Sigmoid colon (tissue), 7 donors: Measurements from ENCODE around the gene ITGA2. TPM values are rescaled to one million over a fixed set of nuclear protein-coding genes. Genes with fewer than 3 reads are reported as not detected.

Source experiments
- DNase-seq: peaks from one replicate; pipeline ENCODE4 v3.0.0-alpha.2; 2019
- H3K27ac ChIP-seq, 4 donors: fragments of 200-600 bp; sonication (generic); one replicate each; pipeline ENCODE4 v1.5.1; 2016 to 2019; ENCODE audit warnings: mild to moderate bottlenecking in 1 of 4
- H3K27me3 ChIP-seq, 3 donors: fragments of 200-600 bp; sonication (generic); one replicate each; pipeline ENCODE4 v1.5.1; 2019; ENCODE audit warnings: mild to moderate bottlenecking in 1 of 3
- H3K36me3 ChIP-seq, 4 donors: fragments of 200-600 bp; sonication (generic); one replicate each; pipeline ENCODE4 v1.5.1; 2016 to 2019
- H3K4me1 ChIP-seq, 4 donors: fragments of 200-600 bp; sonication (generic); one replicate each; pipeline ENCODE4 v1.5.1; 2017 to 2019
- H3K4me3 ChIP-seq, 4 donors: fragments of 200-600 bp; sonication (generic); one replicate each; pipeline ENCODE4 v1.5.1; 2017 to 2019; ENCODE audit warnings: mild to moderate bottlenecking in 2 of 4, moderate library complexity in 1 of 4
- H3K9me3 ChIP-seq, 4 donors: fragments of 200-600 bp in 3 of 4; sonication (generic) in 3 of 4; one replicate each; pipeline versions ENCODE4 v1.5.1 to v1.6.1; 2013 to 2019
- CTCF ChIP-seq, 4 experiments: fragments of 450-650 bp in 3 of 4; fragments of 200-600 bp in 1 of 4; IDR thresholded peaks; one replicate each; pipeline ENCODE4 v1.5.1; 2016 to 2019; ENCODE audit warnings: antibody characterized with exemption in 4 of 4, mild to moderate bottlenecking in 3 of 4, moderate library complexity in 2 of 4
- EP300 ChIP-seq, 4 donors: sonication (generic); formaldehyde crosslinking; IDR thresholded peaks; one replicate each; pipeline ENCODE4 v1.6.1; 2017; ENCODE audit warnings: antibody characterized with exemption in 4 of 4
- POLR2A ChIP-seq, 2 donors: fragments of 450-650 bp; IDR thresholded peaks; one replicate each; pipeline ENCODE4 v1.6.1; 2016; ENCODE audit warnings: antibody characterized with exemption in 2 of 2, mild to moderate bottlenecking in 2 of 2, moderate library complexity in 2 of 2
- POLR2AphosphoS5 ChIP-seq, 4 donors: sonication (generic); formaldehyde crosslinking; IDR thresholded peaks; one replicate each; pipeline ENCODE4 v1.6.1; 2017; ENCODE audit warnings: antibody characterized with exemption in 4 of 4
- WGBS, 2 donors: extraction: QIAGEN DNeasy Blood & Tissue Kit; methylation state at CpG; one replicate each; pipeline ENCODE4 v1.1.7; 2013; 5-methylcytosine and 5-hydroxymethylcytosine counted together
- intact Hi-C: fragments of 100-400 bp; cut with DNase I; formaldehyde crosslinking; loops from one replicate; pipeline ENCODE4 v1.15.1; 2023
- polyA plus RNA-seq, 3 donors: library from polyadenylated mRNA; stranded (reverse); fragments of 200-250 nt; gene quantifications; one replicate each; pipeline ENCODE4 v1.2.3, GENCODE V29; 2013
- total RNA-seq, 4 donors: library from RNA; depleted of rRNA; stranded (reverse); fragments of >200 nt; gene quantifications; one replicate each; pipeline ENCODE4 v1.1.0, GENCODE V29; 2016
- donor health status: healthy with polysubstance abuse.
- donor health status: Bipolar disorder and iron deficiency.
- donor health status: healthy.

Gene ITGA2
- total and polyA plus RNA-seq, 7 donors, result 0.60 to 4.9 (median 1.4) TPM

GRCh38 chr5:53063791-53064190, 74.6 kb downstream of the ITGA2 start:
- Histone ChIP-seq H3K9me3 (no peaks in the 10 kb centered on the region), H3K36me3 (no peaks in the 10 kb centered on the region), H3K4me3 (no peak overlapping the region), H3K27ac (no peak overlapping the region), H3K4me1 (no peaks in the 10 kb centered on the region), H3K27me3 (no peaks in the 10 kb centered on the region)
- 86 to 90% methylated on average over 3 of the region's 3 CpGs for WGBS, 2 donors
- intact Hi-C loops, result no loop called here
- no peak for TF ChIP-seq POLR2AphosphoS5 (IDR thresholded peaks at IDR 0.05)
- TF ChIP-seq POLR2A (IDR thresholded peaks at IDR 0.05), result no peak
- TF ChIP-seq EP300 (IDR thresholded peaks at IDR 0.05), result no peak
- no peak for TF ChIP-seq CTCF (IDR thresholded peaks at IDR 0.05)
- DNase-seq, result no peak

- WGBS, 2 donors, result 96% methylated on average over 1 of the region's 1 CpG
Measured at GRCh38 chr5:53066088-53066487, 76.9 kb downstream of the ITGA2 start.

GRCh38 chr5:53067641-53068040, 78.5 kb downstream of the ITGA2 start:
- TF ChIP-seq POLR2AphosphoS5 (IDR thresholded peaks at IDR 0.05) (no peak), EP300 (IDR thresholded peaks at IDR 0.05) (no peak), CTCF (IDR thresholded peaks at IDR 0.05) (no peak), POLR2A (IDR thresholded peaks at IDR 0.05) (no peak)

More at GRCh38 chr5:53066088-53066487, 76.9 kb downstream of the ITGA2 start:
- no peak for DNase-seq
- Histone ChIP-seq H3K36me3 (no peaks in the 10 kb centered on the region), H3K27ac (no peak overlapping the region), H3K27me3 (no peaks in the 10 kb centered on the region), H3K4me3 (no peak overlapping the region), H3K9me3 (no peaks in the 10 kb centered on the region), H3K4me1 (no peaks in the 10 kb centered on the region)
- TF ChIP-seq POLR2A (IDR thresholded peaks at IDR 0.05), result no peak
- intact Hi-C loops, result no loop called here

GRCh38 chr5:53068291-53068836, 79.2 kb downstream of the ITGA2 start:
- WGBS, 2 donors, result 77 to 88% methylated on average over 4 of the region's 4 CpGs
- Histone ChIP-seq H3K36me3 (no peaks in the 10 kb centered on the region), H3K9me3 (no peaks in the 10 kb centered on the region), H3K4me1 (no peaks in the 10 kb centered on the region), H3K27me3 (no peaks in the 10 kb centered on the region), H3K4me3 (no peak overlapping the region), H3K27ac (no peak overlapping the region)
- TF ChIP-seq POLR2AphosphoS5 (IDR thresholded peaks at IDR 0.05), result no peak
- TF ChIP-seq EP300 (IDR thresholded peaks at IDR 0.05), result no peak
- no peak for TF ChIP-seq CTCF (IDR thresholded peaks at IDR 0.05)
- no peak for TF ChIP-seq POLR2A (IDR thresholded peaks at IDR 0.05)
- intact Hi-C loops, result no loop called here
- DNase-seq, result no peak

More at GRCh38 chr5:53067641-53068040, 78.5 kb downstream of the ITGA2 start:
- H3K36me3 ChIP-seq, result no peaks in the 10 kb centered on the region
- H3K4me3 ChIP-seq, result no peak overlapping the region
- intact Hi-C loops, result no loop called here
- H3K4me1 ChIP-seq, result no peaks in the 10 kb centered on the region
- H3K27ac ChIP-seq, result no peak overlapping the region
- DNase-seq, result no peak
- H3K27me3 ChIP-seq, result no peaks in the 10 kb centered on the region
- no peaks in the 10 kb centered on the region for H3K9me3 ChIP-seq
- WGBS, 2 donors, result 0 to 54% methylated on average over 1 of the region's 1 CpG

GRCh38 chr5:53069626-53070025, 80.5 kb downstream of the ITGA2 start:
- Histone ChIP-seq H3K27me3 (no peaks in the 10 kb centered on the region), H3K4me3 (no peak overlapping the region), H3K36me3 (no peaks in the 10 kb centered on the region), H3K4me1 (no peaks in the 10 kb centered on the region), H3K9me3 (no peaks in the 10 kb centered on the region), H3K27ac (no peak overlapping the region)
- intact Hi-C loops, result no loop called here
- DNase-seq, result no peak
- WGBS, 2 donors, result 91 to 92% methylated on average over 5 of the region's 5 CpGs
- TF ChIP-seq CTCF (IDR thresholded peaks at IDR 0.05) (no peak), EP300 (IDR thresholded peaks at IDR 0.05) (no peak), POLR2AphosphoS5 (IDR thresholded peaks at IDR 0.05) (no peak), POLR2A (IDR thresholded peaks at IDR 0.05) (no peak)
